NCI-H187 (cell line): ENCODE data around the gene CAPN7.

ENCODE experiments used
- DNase-seq, 2 experiments: peaks; one replicate each; lab custom pipeline; 2025; lab: John Stamatoyannopoulos, UW

Gene CAPN7

DNA sequence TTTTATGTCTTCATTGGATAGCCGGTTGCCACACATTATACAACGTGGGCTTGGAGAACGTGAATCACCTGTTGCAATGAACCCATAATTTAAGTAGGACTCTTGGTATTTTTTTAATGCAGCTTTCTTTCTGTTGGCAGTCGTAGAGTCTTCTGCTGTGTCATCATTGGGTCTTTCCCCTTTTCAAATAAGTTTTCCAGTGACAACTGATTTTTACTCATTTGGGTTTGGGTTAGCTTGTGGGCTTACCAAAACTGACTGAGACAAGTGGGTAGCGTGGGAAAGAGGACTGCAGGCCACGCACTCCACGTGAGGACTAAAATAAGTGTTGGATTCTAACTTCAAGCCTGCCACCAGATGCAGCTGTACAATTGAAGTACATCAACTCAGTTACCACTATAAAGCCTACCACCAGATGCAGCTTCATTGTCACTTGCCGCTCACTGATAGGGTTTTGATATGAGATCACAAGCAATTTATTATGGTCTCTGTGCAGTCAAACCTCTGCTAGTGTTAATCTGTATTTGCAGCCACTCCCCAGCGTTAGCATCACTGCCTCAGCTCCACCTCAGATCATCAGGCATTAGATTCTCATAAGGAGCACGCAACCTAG is 6.4 kb upstream of the CAPN7 start:
- DNase-seq: no peak

DNA sequence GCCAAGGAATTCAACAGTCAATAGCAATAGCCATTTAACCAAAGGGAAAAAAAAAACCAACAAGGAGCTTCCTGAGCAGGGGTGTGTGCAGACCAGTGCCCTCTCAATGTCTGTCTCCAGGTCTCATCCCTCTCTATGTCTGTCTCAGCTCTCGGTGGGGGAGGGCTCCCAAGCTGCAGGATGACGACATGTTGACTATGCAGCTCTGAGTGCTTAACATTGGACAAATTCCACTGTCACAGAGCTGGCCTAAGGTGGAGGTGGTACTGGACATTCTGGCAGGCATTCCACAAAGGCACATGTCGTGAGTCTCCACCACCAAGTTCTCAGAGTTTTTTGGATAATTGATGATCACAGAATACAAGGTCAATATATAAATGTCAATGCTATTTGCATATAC is 2.0 kb upstream of the CAPN7 start:
- no peak for DNase-seq

DNA sequence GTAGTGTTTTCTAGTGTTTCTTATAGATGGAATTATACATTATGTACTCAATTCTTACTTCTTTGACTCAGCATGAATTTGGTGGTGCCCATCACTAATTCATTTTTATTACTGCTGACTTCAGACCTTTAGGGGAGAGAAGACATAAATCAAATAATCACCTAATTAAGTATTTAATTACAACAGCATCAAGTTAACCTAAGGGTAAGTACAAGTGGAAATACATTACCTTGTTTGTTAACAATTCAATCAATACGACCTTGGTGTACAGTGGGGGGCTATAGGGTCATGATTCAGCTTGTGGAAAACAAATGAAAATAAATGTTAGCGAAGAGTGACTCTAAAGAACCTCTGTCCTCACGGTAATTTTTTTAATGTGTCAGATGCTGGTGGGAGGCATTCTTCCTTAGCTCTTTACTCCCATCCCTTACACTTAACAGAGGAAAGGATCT is 538 bp upstream of the CAPN7 start:
- no peak for DNase-seq

- DNase-seq: no peak
Observed at GRCh38 chr3:15206662-15207576, 873 bp downstream of the CAPN7 start.

- DNase-seq: no peak
Observed at GRCh38 chr3:15207836-15208504, 1.9 kb downstream of the CAPN7 start.

DNA sequence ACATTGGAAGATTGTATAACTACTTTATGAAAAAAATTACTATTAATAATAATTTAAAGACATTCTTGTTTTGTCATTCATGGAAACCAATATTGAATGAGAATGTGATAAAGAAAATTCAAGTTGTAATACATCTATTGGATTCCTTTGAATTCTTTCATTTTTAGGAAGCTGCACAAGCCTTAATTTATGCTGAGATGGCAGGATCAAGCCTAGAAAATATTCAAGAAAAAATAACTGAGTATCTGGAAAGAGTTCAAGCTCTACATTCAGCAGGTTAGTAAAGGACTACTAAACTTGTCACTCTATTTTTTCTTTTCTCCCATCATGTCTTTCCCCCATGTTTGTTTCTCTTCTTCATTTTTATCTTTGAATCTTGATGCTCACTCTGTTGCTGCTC is 5.9 kb downstream of the CAPN7 start:
- no peak for DNase-seq

DNA sequence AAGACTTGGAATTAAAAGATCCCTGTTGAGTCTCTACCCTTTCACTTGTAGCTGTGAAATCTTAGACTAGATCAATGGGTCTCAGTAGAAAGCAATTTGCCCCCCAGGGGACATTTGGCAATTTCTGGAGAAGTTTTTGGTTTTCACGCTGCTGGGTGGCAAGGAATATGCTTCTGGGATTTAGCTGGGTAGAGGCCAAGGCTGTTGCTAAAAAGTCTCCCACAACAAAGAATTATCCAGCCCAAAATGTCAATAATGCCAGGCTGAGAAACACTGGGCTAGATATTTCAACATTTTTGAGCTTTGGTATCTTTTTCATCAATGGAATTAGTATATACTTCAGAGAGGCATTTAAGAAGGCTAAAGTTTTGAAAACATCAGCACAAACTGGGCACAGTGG is 8.7 kb downstream of the CAPN7 start:
- DNase-seq: no peak

DNA sequence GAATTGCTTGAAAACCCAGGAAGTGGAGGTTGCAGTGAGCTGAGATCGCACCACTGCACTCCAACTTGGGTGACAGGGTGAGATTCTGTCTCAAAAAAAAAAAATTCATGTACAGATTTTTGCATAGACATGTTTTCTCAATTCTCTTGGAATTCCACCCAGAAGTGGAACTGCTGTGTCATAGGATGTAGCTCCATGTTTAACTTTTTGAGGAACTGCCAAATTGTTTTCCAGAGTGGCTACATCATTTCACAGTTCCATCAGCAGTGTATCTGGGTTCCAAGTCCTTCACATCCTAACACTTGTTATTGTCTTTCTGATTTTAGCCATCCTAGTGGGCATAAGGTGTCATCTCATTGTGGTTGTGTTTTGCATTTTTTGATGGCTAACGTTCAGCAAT is 9.9 kb downstream of the CAPN7 start:
- DNase-seq: no peak

GRCh38 chr3:15216501-15216900 is 10.5 kb downstream of the CAPN7 start:
- no peak for DNase-seq

- DNase-seq: no peak
Observed at GRCh38 chr3:15217011-15217671, 11.1 kb downstream of the CAPN7 start.

DNA sequence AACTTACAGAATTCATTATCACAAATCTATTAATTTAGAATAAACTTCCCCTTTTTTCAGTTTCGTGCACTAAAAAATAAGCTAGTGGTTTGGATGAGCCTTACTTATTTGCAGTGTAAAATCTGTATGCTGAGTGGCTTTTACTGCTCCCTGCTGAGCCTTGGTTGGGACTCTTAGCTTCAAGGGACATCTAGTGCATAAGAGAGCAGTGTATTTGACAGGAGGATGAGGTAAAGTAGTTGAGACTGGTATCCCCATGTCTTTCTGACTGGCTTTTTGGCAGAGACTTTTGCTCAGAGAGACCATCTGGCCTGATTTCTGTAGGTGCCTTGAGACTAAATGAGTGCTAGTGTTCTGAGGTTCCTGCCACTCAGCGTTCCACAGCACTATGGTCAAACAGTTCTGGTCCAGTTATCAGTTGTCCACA is 11.8 kb downstream of the CAPN7 start:
- no peak for DNase-seq

DNA sequence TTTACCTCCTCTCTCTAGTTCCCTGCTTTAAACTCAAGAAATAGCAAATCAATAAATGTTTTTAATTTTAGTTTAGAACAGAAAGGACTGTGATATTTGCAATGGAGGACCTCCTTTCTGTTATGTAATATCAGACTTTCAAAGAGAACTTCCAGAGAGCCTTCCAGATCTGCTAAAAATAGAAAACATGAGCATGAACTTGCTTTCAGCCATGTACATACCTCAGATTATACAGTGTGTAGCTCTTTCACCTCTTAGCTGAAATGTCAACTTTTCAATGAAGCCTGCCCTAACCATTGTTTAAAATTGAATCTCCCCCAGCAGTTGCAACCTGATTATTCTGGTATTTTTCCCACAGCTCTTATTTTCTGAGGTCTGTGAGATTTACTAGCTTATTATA is 12.6 kb downstream of the CAPN7 start:
- DNase-seq: no peak

DNA sequence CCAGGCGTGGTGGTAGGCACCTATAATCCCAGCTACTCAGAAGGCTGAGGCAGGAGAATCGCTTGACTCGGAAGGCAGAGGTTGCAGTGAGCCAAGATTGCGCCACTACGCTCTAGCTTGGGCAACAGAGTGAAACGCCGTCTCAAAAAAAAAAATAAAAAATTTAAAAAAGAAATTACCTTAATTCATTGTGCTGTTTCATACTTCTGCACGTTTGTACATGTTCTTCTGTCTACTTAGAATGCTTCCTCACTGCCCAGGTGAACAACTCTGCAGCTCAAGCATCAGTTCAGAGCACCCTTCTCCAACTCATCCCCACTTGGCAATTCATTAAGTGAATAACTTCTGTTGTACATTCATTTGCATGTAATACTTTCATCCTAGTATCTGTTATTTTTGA is 14.0 kb downstream of the CAPN7 start:
- DNase-seq: no peak

DNA sequence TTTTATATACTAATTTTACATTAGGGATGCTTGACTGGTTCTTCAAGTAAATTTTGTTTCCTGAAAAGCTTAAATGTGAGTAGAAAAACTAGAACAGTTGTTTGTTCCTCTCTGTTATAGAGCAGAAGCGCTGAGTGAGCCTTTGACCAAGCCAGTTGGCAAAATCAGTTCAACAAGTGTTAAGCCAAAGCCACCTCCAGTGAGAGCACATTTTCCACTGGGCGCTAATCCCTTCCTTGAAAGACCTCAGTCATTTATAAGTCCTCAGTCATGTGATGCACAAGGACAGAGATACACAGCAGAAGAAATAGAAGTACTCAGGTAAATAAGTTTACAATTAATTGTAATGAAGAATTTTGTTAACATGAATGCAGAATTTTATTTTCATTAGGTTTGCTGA is 14.6 kb downstream of the CAPN7 start:
- no peak for DNase-seq

- no peak for DNase-seq
Observed at GRCh38 chr3:15221574-15222217, 15.7 kb downstream of the CAPN7 start.

GRCh38 chr3:15223685-15224572 is 17.9 kb downstream of the CAPN7 start:
- DNase-seq: no peak

DNA sequence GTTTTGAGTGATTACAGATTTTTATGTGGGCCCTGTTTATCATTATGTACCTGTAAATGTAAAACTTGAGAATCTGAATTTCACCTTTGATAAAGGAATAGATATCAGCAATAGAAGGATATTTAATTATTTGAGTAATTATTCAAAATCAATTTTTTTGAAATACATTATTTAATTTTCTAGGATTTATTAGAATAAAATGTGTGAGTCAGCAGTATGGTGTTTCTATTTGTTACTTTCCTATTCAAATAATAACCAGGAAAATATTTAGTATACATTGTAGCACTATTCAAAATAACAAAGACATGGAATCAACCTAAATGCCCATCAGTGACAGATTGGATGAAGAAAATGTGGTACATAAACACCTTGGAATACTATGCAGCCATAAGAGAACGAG is 22.1 kb downstream of the CAPN7 start:
- no peak for DNase-seq

DNA sequence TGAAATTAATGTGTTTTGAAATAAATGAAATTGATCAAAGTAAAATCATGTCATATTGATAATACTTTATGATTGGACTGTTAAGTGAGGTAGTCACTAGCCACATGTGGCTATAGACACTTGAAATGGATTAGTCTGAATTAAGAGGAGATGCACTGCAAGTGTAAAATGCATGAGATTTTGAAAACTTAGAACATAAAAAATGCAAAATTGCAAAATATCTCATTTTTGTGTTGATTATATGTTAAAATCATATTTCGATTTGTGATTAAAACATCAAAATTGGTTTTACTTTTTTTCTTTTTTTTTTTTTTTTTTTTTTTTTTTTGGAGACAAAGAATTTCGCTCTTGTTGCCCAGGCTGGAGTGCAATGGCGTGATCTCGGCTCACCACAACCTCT is 23.2 kb downstream of the CAPN7 start:
- no peak for DNase-seq

DNA sequence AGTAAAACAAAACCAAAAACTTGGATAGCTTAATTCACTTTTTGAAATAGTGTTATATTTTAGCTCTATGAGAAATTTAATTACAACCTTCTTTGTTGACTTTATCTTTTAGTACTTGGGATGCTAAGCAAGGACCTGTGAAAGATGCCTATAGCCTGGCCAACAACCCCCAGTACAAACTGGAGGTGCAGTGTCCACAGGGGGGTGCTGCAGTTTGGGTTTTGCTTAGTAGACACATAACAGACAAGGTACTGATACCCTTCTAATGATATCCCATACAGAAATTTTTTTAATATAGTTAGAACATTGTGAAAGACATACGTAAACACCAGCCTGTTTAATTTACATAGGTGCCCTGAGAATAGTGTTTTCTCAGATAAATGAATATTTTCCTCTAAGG is 35.3 kb downstream of the CAPN7 start:
- DNase-seq: no peak

GRCh38 chr3:15243822-15244482 is 37.9 kb downstream of the CAPN7 start:
- no peak for DNase-seq
